SK-N-SH treated with all-trans-retinoic acid at 6 μM for 48 hours (cell line): ENCODE measurements around the gene TSPAN3.

Experiments
- ATAC-seq: fragments of 200-7000 bp; cut with Tn5 transposase; 3 replicates; pipeline ENCODE4 v1.9.1; 2020; ENCODE audit warnings: mild to moderate bottlenecking, moderate library complexity
- ARNTL ChIP-seq: fragments of 450-650 bp; formaldehyde crosslinking; IDR thresholded peaks from 2 replicates; pipeline ENCODE4 v1.5.0; 2020; ENCODE audit warnings: low read depth, mild to moderate bottlenecking, moderate library complexity, borderline replicate concordance
- BACH2 ChIP-seq: fragments of 250-450 bp; sonication (Bioruptor Pico); IDR thresholded peaks from 2 replicates; pipeline ENCODE4 v1.9.0; 2021; ENCODE audit warnings: mild to moderate bottlenecking, borderline replicate concordance
- CREB5 ChIP-seq: fragments of 250-450 bp; sonication (Bioruptor Pico); IDR thresholded peaks from 2 replicates; pipeline ENCODE4 v1.5.1; 2020; ENCODE audit warnings: low read depth, mild to moderate bottlenecking, moderate library complexity
- CSDC2 ChIP-seq: fragments of 250-450 bp; sonication (Bioruptor Pico); IDR thresholded peaks from 2 replicates; pipeline ENCODE4 v1.5.0; 2020; ENCODE audit warnings: mild to moderate bottlenecking, moderate library complexity
- CSRNP3 ChIP-seq: fragments of 250-450 bp; sonication (Bioruptor Pico); IDR thresholded peaks from 2 replicates; pipeline ENCODE4 v1.5.1; 2021; ENCODE audit warnings: mild to moderate bottlenecking, moderate library complexity
- ESRRG ChIP-seq: fragments of 250-450 bp; sonication (Bioruptor Pico); IDR thresholded peaks from 2 replicates; pipeline ENCODE4 v1.6.1; 2021; ENCODE audit warnings: mild to moderate bottlenecking
- ISL1 ChIP-seq: fragments of 250-450 bp; sonication (Bioruptor Pico); IDR thresholded peaks from 2 replicates; pipeline ENCODE4 v2.1.2; 2022; ENCODE audit warnings: mild to moderate bottlenecking, moderate library complexity
- OSR1 ChIP-seq: fragments of 250-450 bp; sonication (Bioruptor Pico); IDR thresholded peaks from 2 replicates; pipeline ENCODE4 v1.8.0; 2022; ENCODE audit warnings: moderate library complexity, mild to moderate bottlenecking, inconsistent platforms
- PATZ1 ChIP-seq: fragments of 250-450 bp; sonication (Bioruptor Pico); IDR thresholded peaks from 2 replicates; pipeline ENCODE4 v1.8.0; 2020; ENCODE audit warnings: mild to moderate bottlenecking, moderate library complexity, borderline replicate concordance
- POU6F1 ChIP-seq: fragments of 250-450 bp; sonication (Bioruptor Pico); IDR thresholded peaks from 2 replicates; pipeline ENCODE4 v1.8.0; 2021; ENCODE audit warnings: low read depth, mild to moderate bottlenecking, moderate library complexity, borderline replicate concordance
- PPARA ChIP-seq: fragments of 250-450 bp; sonication (Bioruptor Pico); IDR thresholded peaks from 2 replicates; pipeline ENCODE4 v1.5.0; 2020; ENCODE audit warnings: mild to moderate bottlenecking, borderline replicate concordance
- SNAI2 ChIP-seq: fragments of 250-450 bp; sonication (Bioruptor Pico); IDR thresholded peaks from 2 replicates; pipeline ENCODE4 v1.5.0; 2020; ENCODE audit warnings: mild to moderate bottlenecking, moderate library complexity
- TOX ChIP-seq: fragments of 250-450 bp; sonication (Bioruptor Pico); IDR thresholded peaks from 2 replicates; pipeline ENCODE4 v1.8.0; 2021; ENCODE audit warnings: mild to moderate bottlenecking, moderate library complexity, borderline replicate concordance
- ZC3H10 ChIP-seq: fragments of 250-450 bp; sonication (Bioruptor Pico); IDR thresholded peaks from 2 replicates; pipeline ENCODE4 v1.5.1; 2021; ENCODE audit warnings: mild to moderate bottlenecking, moderate library complexity
- ZFP3 ChIP-seq: fragments of 250-450 bp; sonication (Bioruptor Pico); IDR thresholded peaks from 2 replicates; pipeline ENCODE4 v1.5.0; 2020; ENCODE audit warnings: mild to moderate bottlenecking, moderate library complexity
- ZNF565 ChIP-seq: fragments of 450-650 bp; formaldehyde crosslinking; conservative IDR thresholded peaks from 2 replicates; pipeline ENCODE4 v1.5.0; 2020; ENCODE audit warnings: low read depth, mild to moderate bottlenecking, moderate library complexity
- ZNF70 ChIP-seq: fragments of 450-650 bp; formaldehyde crosslinking; IDR thresholded peaks from 2 replicates; pipeline ENCODE4 v1.5.0; 2020; ENCODE audit warnings: mild to moderate bottlenecking, moderate library complexity
- ZNF8 ChIP-seq: fragments of 450-650 bp; formaldehyde crosslinking; IDR thresholded peaks from 2 replicates; pipeline ENCODE4 v1.5.0; 2020; ENCODE audit warnings: mild to moderate bottlenecking, moderate library complexity
- TF ChIP-seq, protein P1 (sequence below): fragments of 250-450 bp; sonication (Bioruptor Pico); IDR thresholded peaks from 2 replicates; pipeline ENCODE4 v1.5.0; 2020; ENCODE audit warnings: mild to moderate bottlenecking, moderate library complexity

TSPAN3 gene

DNA sequence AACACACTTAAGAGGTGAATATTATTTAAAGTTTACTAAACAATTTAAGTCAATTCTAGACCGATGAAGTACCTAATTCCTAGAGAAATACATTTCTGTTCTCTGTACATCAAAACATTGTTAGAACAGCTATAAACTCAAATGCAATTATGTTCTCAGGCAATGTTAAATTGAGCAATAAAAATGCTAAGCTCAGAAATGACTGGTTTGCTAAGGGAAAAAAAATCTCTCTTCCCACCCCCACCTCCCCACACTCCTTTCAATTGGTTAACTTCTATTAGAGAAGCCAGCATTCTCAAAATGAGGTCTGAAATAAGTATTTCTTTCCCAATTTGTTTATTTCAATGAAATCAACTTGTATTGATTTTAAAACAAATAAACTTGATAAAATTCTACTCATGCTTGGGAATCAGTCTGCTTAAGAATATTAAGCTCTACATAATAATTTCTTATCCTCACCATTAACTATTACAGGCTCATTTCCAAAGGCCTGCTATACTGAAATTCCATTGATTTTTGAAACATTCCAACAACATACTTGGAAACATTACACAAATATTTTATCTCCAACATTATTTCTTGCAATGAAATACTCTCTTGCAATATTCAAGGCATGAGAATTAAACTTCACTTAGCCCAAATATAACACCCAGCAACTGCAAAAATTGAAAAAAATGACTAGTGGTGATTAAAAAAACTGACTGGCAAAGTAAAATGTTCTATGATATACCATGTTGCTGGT lies 22.6 kb downstream of the TSPAN3 start:
- ATAC-seq = no peak
- TF ChIP-seq ISL1 (CRISPR knock-in tag) (peak; percentile 8; the same call in 1 of the 2 replicates), ZNF565 (no peak)

DNA sequence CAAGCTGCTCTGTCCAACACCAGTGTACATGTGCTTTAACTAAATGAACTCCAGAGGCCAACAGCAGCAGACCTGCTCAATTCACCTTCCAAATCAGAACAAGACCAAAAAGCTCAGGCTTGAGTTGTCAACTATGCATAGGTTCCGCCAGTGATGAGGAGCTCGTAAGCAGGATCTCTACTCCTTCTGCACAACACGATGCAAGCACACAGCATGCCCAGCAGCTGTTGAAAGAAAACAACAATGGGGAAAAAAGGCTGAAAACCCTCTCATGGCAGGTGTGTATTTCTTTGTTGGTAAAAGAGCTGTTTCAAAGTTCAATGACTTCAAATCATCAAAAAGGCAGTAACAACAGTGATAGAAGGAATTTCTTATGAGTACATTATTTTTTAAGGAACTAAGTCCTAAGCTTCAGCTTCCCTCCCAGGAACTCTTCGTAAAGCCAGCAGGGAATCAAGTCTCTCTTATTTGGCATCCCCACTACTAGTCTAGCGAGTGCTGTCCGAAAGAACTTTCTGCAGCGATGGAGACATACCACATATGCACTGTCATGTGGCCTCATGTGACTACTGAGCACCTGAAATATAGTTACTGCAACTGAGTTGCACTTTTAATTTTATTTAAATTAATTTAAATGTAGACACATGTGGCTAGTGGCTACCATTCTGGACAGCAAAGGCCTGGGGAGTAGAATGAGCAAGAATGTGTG lies 24.1 kb downstream of the TSPAN3 start:
- ATAC-seq = no peak
- TF ChIP-seq OSR1 (CRISPR knock-in tag) (no peak), SNAI2 (CRISPR knock-in tag) (no peak), ZNF70 (CRISPR knock-in tag) (no peak), PPARA (CRISPR knock-in tag) (no peak), ZNF8 (CRISPR knock-in tag) (no peak), ISL1 (CRISPR knock-in tag) (no peak), TOX (CRISPR knock-in tag) (no peak), ESRRG (CRISPR knock-in tag) (no peak), ZNF565 (no peak), CSDC2 (no peak), ZFP3 (no peak), ARNTL (CRISPR knock-in tag) (no peak)
- TF ChIP-seq, protein P1, sequence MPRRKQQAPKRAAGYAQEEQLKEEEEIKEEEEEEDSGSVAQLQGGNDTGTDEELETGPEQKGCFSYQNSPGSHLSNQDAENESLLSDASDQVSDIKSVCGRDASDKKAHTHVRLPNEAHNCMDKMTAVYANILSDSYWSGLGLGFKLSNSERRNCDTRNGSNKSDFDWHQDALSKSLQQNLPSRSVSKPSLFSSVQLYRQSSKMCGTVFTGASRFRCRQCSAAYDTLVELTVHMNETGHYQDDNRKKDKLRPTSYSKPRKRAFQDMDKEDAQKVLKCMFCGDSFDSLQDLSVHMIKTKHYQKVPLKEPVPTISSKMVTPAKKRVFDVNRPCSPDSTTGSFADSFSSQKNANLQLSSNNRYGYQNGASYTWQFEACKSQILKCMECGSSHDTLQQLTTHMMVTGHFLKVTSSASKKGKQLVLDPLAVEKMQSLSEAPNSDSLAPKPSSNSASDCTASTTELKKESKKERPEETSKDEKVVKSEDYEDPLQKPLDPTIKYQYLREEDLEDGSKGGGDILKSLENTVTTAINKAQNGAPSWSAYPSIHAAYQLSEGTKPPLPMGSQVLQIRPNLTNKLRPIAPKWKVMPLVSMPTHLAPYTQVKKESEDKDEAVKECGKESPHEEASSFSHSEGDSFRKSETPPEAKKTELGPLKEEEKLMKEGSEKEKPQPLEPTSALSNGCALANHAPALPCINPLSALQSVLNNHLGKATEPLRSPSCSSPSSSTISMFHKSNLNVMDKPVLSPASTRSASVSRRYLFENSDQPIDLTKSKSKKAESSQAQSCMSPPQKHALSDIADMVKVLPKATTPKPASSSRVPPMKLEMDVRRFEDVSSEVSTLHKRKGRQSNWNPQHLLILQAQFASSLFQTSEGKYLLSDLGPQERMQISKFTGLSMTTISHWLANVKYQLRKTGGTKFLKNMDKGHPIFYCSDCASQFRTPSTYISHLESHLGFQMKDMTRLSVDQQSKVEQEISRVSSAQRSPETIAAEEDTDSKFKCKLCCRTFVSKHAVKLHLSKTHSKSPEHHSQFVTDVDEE (CRISPR knock-in tag) = no peak
- TF ChIP-seq, all 23 proteins: peak for 0

DNA sequence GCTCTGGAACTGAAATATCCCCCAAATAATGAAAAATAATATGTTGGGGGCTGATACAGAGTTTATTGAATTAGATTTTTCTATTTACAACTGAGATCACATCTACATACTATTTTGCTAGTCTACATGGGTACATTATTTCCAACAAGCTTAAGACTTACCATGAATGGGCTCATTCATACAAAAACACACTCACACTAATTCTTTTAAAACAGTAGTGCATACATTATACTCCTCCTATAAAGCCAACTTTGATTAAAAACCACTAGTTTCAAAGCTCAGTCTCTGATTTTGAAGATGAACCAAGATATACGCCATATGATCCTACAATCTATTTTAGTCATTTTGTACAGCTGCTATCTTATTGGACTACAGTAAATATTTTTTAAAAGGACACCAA lies 24.9 kb downstream of the TSPAN3 start:
- TF ChIP-seq CREB5 (no peak), ISL1 (CRISPR knock-in tag) (no peak), ZNF8 (CRISPR knock-in tag) (no peak), CSDC2 (no peak), ZC3H10 (CRISPR knock-in tag) (no peak), BACH2 (no peak), SNAI2 (CRISPR knock-in tag) (no peak), PPARA (CRISPR knock-in tag) (no peak), ZNF565 (no peak), ZFP3 (no peak), POU6F1 (no peak), CSRNP3 (CRISPR knock-in tag) (no peak), OSR1 (CRISPR knock-in tag) (no peak), PATZ1 (CRISPR knock-in tag) (no peak), ESRRG (CRISPR knock-in tag) (no peak)
- TF ChIP-seq, protein P1 (CRISPR knock-in tag) = no peak
- TF ChIP-seq, all 23 proteins: peak for 0
- no peak for ATAC-seq
